GM13976 (cell line): ENCODE measurements around the gene MBOAT7.
"Not testable (repeated sequence)": the region's sequence is repeated elsewhere in the genome, so short reads cannot be mapped to it uniquely, and the experiment has no call there.

ENCODE experiments used
- DNase-seq: peaks from one replicate; pipeline ENCODE4 v3.0.0; 2012; ENCODE audit warnings: low spot score
- CTCF ChIP-seq: IDR thresholded peaks from 2 replicates; pipeline ENCODE4 v1.5.1; 2012; ENCODE audit warnings: borderline replicate concordance, mild to moderate bottlenecking; ENCODE audit not compliant: insufficient read depth; ENCODE audit errors: extremely low read depth, missing control alignments, control extremely low read depth
- in situ Hi-C: fragments of 300-500 bp; cut with MboI; formaldehyde crosslinking; loops from one replicate; pipeline ENCODE4 v1.12.0; 2022; ENCODE audit warnings: low sequenced_read_pairs, mixed read lengths, inconsistent platforms; ENCODE audit not compliant: unreplicated experiment

MBOAT7 gene

GRCh38 chr19:54209811-54210494 is 20.6 kb upstream of the MBOAT7 start:
- in situ Hi-C loops: no loop called here
- TF ChIP-seq CTCF: no peak
- DNase-seq: no peak

DNA sequence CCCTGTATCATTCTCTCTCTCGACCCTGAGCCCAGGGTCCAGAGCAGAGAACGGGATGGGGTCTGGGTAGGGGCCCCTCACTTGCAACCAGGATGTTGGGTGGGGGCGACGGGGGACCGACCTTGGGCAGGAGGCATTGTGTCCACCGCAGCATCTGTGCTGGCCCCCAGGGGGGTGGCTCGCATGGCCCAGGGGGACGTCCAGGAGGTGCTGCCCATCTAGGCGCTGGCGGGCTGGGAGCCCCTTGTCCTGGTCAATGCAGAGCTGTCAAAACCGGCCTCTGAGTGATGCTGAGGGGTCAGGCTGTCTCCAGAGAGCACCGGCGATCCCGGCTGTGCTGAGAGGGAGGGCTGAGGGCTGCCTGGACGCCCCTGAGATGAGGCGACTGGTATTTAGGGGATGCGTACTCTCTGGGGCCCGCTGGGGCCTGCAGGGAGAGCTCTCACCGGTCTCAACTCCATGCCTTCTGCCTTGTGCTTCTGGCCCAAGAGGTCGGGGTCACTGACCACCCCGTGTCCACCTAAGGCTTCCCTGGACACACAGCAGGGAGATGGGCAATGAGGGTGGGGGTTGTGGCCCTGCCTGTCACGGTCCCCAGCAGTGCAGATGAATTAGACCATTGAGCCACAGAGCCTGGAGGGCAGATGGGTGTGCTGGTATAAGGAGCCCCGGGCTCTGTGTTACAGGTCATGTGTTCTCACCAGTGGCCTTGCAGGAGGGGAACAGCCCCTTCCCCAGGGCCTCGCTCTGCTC is 19.9 kb upstream of the MBOAT7 start:
- in situ Hi-C loops: no loop called here
- no peak for DNase-seq
- TF ChIP-seq CTCF: no peak

GRCh38 chr19:54208784-54209057 is 19.3 kb upstream of the MBOAT7 start:
- no peak for TF ChIP-seq CTCF
- in situ Hi-C loops: no loop called here
- no peak for DNase-seq

GRCh38 chr19:54207983-54208783 is 18.8 kb upstream of the MBOAT7 start:
- peak; percentile 76 for DNase-seq
- TF ChIP-seq CTCF: no peak
- in situ Hi-C loops: no loop called here

DNA sequence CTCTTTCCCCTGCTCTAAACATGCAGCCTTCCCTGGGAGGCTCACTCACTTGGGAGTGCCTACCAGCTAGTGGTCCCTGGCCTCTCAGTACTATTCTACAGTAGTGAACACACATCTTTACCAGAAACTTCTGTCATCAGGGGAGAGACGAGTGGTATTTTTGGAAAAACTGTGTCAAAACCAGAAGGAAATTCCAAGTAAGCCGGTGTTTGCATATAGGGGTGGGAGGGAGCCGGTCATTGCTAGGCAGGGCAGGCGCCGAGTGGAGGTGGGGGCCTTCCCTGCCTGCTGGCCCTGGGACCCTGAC is 18.2 kb upstream of the MBOAT7 start:
- DNase-seq: no peak
- in situ Hi-C loops: no loop called here

DNA sequence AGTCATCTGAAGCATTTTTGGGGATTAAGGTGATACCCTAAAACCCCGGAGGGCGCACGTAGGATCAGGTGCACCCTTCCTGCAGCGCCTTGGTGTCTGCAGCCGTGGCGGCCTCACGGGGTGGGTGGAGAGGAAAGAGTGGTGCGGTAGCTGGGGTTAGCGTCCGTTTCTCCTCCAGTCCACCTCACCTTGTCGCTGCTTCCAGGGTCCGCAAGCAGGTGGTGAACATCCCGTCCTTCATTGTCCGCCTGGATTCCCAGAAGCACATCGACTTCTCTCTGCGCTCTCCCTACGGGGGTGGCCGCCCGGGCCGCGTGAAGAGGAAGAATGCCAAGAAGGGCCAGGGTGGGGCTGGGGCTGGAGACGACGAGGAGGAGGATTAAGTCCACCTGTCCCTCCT is 17.8 kb upstream of the MBOAT7 start:
- DNase-seq, in situ Hi-C loops: not testable (repeated sequence)

More for the DNA sequence above, 18.2 kb upstream of the MBOAT7 start:
- TF ChIP-seq CTCF: no peak

DNA sequence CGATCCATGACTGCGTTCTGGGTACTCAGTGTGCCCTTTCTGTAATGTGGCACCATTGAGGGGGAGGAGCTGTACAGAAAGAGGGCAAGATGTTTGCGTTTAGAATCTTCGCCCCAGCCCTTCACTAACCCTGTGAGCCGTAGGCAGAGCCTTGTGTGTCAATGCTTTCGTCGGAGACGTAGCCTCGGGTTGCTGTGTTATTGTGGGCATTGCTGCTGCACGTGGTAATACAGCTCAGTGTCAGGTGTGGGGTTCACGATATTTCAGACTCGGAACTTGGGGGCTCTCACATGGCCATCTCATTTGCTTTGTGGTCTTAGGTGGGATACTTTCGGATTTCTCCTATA is 17.4 kb upstream of the MBOAT7 start:
- in situ Hi-C loops: no loop called here
- no peak for DNase-seq
- no peak for TF ChIP-seq CTCF
